Measurements from ENCODE around the gene PDE1C.

PDE1C gene

DNA sequence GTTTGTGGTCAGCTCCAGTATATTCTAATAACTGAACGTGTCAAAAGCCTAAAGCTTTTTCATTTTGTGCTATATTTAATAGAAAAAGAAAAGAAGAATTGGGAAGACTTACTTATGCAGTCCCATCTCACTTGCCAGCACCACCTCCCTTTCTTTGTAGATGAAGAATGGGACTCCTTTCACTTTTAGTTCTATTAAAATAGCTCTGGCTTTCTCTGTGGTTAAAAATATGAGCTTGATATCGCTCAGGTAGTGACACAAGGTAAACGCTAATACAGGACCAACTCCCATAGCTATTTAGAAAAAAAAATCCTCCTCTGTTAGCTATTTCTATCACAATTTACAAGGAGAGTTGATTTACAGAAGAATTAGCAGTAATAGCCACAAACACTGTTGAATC, 176.8 kb downstream of the PDE1C start:
- no peak for DNase-seq (ENCODE audit: low read depth)
- TF ChIP-seq, protein P1, sequence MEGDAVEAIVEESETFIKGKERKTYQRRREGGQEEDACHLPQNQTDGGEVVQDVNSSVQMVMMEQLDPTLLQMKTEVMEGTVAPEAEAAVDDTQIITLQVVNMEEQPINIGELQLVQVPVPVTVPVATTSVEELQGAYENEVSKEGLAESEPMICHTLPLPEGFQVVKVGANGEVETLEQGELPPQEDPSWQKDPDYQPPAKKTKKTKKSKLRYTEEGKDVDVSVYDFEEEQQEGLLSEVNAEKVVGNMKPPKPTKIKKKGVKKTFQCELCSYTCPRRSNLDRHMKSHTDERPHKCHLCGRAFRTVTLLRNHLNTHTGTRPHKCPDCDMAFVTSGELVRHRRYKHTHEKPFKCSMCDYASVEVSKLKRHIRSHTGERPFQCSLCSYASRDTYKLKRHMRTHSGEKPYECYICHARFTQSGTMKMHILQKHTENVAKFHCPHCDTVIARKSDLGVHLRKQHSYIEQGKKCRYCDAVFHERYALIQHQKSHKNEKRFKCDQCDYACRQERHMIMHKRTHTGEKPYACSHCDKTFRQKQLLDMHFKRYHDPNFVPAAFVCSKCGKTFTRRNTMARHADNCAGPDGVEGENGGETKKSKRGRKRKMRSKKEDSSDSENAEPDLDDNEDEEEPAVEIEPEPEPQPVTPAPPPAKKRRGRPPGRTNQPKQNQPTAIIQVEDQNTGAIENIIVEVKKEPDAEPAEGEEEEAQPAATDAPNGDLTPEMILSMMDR (IDR thresholded peaks at IDR 0.05; ENCODE audit: insufficient read depth, low read depth, low read length, missing control alignments), result no peak
- no peak overlapping the region for H3K4me3 ChIP-seq (ENCODE audit: low read length)

DNA sequence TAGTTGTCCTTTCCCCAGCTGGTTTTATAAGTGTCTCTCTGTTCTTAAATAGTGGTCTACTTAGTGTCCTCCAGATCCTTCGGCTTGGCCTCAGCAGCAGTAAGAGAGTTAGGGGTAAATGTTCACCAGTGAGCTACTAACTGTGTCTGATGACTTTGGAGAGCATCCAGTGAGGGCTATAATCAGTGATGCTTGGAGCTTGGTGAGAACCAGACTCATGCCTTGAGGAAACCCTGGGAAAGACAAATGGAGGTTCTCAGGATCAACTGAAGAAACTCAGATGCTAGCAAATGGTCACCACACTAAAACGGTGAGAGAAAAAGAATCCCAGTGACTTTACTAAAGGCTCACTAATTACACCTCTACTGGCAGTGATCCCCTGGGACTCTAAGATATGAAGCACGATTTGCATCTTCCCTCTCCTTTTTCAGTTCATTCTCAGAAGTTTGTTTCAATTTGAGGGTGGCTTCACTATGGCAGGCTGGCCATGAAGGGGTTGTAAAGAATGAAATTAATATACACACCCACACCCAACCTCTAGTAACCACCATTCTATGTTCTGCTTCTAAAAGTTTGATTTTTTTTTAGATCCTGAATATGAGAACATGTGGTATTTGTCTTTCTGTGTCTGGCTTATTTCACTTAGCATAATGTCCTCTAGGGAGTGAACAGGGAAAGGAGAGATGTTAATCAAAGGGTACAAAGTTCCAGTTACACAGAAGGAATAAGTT, 177.9 kb downstream of the PDE1C start:
- H3K4me3 ChIP-seq (ENCODE audit: low read length), result no peak overlapping the region
- TF ChIP-seq, protein P1 (IDR thresholded peaks at IDR 0.05; ENCODE audit: insufficient read depth, low read depth, low read length, missing control alignments), result no peak
- DNase-seq (ENCODE audit: low read depth), result no peak

DNA sequence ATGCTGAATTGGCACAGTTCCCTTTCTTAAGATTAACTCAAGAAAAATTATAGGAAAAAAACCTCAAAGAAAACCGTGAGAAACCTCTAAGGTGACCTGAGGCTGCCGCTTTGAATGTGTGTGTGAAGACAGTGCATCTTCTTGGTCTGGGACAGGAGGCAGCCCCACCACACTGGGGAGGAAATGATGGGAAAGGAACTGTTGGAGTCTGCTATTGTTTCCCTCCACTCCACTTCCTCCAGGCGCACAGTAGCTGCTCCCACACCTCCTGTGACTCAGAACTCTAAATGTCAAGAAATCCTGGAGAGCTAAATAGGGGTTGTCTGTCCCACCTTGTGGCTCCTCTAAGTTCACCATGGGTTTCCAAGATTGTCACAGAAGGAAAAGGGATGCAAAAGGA, 179.4 kb downstream of the PDE1C start:
- H3K4me3 ChIP-seq (ENCODE audit: low read length), result no peak overlapping the region
- DNase-seq (ENCODE audit: low read depth), result peak; percentile 34
- TF ChIP-seq, protein P1 (IDR thresholded peaks at IDR 0.05; ENCODE audit: insufficient read depth, low read depth, low read length, missing control alignments), result no peak

DNA sequence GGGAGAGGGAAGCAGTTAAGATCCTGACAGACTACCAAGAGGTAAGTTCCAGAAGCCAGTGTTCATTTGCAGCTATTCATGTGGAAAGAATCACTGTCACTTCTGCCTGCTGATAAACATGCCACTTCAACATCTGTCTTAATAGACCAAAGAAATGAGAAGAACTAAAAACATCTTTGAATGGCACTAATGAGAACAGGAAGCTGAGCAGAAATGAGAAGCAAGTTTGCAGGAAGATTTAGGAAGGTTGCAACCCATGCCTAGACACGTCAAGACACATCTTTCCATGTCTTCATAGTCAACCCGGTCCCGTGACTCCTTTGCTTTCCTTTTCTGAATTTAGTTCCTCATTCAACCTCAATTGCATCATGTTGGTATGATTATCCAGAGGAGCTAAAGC, 180.0 kb downstream of the PDE1C start:
- TF ChIP-seq, protein P1 (IDR thresholded peaks at IDR 0.05; ENCODE audit: insufficient read depth, low read depth, low read length, missing control alignments), result no peak
- DNase-seq (ENCODE audit: low read depth), result peak; percentile 92
- no peak overlapping the region for H3K4me3 ChIP-seq (ENCODE audit: low read length)

DNA sequence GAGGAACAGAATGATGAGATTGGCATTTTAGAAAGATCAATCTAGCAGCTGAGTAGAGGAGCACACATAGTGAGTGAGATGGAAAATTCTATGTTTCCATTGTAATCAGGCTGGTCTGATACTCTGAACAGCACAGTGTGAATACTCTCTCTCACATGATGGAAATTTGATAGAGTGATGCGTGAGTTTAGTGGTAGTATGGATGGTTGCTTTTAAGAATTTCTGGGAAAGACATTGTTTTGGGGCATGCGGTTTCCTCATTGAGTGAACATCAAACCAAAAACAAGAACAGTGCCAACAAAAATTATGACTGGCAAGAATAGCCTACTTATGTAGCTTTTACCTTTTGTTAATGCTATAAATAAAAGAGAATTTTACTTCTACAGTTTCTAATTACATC, 183.2 kb downstream of the PDE1C start:
- TF ChIP-seq, protein P1 (IDR thresholded peaks at IDR 0.05; ENCODE audit: insufficient read depth, low read depth, low read length, missing control alignments), result no peak
- DNase-seq (ENCODE audit: low read depth), result no peak
- H3K4me3 ChIP-seq (ENCODE audit: low read length), result no peak overlapping the region

DNA sequence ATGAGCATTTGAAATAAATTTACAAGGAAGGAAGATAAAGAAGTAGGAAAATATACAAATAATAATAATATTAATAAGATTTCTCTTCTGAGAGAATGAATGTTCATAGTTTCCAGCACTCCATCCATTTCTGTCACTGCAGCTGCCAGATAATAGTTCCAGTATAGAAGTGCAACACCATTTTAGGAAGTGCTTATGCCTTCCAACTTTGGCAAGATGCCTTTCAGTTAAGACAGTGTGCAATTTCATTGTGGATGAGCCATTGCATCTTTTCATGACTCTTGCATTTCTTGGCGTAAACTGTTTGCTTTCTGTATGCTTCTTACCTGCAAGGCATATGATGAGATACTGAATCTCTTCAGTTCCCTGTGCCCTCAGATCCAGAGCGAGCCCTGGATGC, 185.0 kb downstream of the PDE1C start:
- TF ChIP-seq, protein P1 (IDR thresholded peaks at IDR 0.05; ENCODE audit: insufficient read depth, low read depth, low read length, missing control alignments), result no peak
- no peak for DNase-seq (ENCODE audit: low read depth)
- no peak overlapping the region for H3K4me3 ChIP-seq (ENCODE audit: low read length)

DNA sequence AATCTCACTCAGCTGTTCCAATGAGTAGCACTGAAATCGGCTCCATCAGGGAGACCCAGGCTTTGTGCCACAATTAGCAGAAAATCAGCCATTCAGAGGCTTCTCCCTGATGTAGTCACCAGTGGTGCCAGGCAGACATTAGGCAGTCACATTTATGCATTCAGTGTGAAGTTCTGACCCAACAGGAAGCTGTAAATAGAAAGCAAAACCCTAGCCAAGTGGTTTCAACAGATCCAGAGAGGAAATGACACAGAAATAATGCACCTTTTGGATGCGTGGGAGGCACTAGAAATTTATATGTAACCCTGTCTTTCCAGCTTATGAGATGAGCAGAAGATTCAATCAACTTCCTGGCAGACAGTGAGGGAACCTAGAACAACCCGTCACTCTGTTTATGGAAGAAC, 186.4 kb downstream of the PDE1C start:
- peak; percentile 84 for DNase-seq (ENCODE audit: low read depth)
- no peak overlapping the region for H3K4me3 ChIP-seq (ENCODE audit: low read length)
- TF ChIP-seq, protein P1 (IDR thresholded peaks at IDR 0.05; ENCODE audit: insufficient read depth, low read depth, low read length, missing control alignments), result no peak
